ENCODE data around the gene DHX9. TPM values are rescaled to one million over a fixed set of nuclear protein-coding genes. Genes with fewer than 3 reads are reported as not detected.
A peak's percentile ranks its signal among the peaks of the same experiment; 100 is the strongest.

Gene DHX9
- total RNA-seq, 1 donor from 2014 or later: 261 TPM

GRCh38 chr1:182811975-182812722 is 27.0 kb upstream of the DHX9 start:
- H3K4me1 Mint-ChIP-seq (ENCODE audit: unreplicated experiment): peaks cover 5% of the 10 kb centered on the region

GRCh38 chr1:182816863-182817262 is 22.3 kb upstream of the DHX9 start:
- TF ChIP-seq CTCF (conservative IDR thresholded peaks at IDR 0.05): no peak
- no peaks in the 10 kb centered on the region for H3K9me3 Mint-ChIP-seq
- H3K36me3 Mint-ChIP-seq: peaks cover 3% of the 10 kb centered on the region
- no peaks in the 10 kb centered on the region for H3K27me3 Mint-ChIP-seq
- peaks cover 10% of the 10 kb centered on the region for H3K4me1 Mint-ChIP-seq (ENCODE audit: unreplicated experiment)
- no peak overlapping the region for H3K4me3 Mint-ChIP-seq
- peak overlapping the region; percentile 16 for H3K27ac Mint-ChIP-seq
- no peak for DNase-seq (ENCODE audit: extremely low spot score, unreplicated experiment)

More at GRCh38 chr1:182811975-182812722, 27.0 kb upstream of the DHX9 start:
- Mint-ChIP-seq H3K4me3 (no peak overlapping the region), H3K27me3 (no peaks in the 10 kb centered on the region), H3K9me3 (no peaks in the 10 kb centered on the region), H3K36me3 (no peaks in the 10 kb centered on the region), H3K27ac (no peak overlapping the region)
- DNase-seq (ENCODE audit: extremely low spot score, unreplicated experiment): no peak
- TF ChIP-seq CTCF (conservative IDR thresholded peaks at IDR 0.05): no peak

- Mint-ChIP-seq H3K4me3 (no peak overlapping the region), H3K27me3 (no peaks in the 10 kb centered on the region), H3K36me3 (peaks cover 3% of the 10 kb centered on the region), H3K9me3 (no peaks in the 10 kb centered on the region), H3K4me1 (ENCODE audit: unreplicated experiment) (peaks cover 10% of the 10 kb centered on the region), H3K27ac (peak overlapping the region; percentile 35)
- no peak for DNase-seq (ENCODE audit: extremely low spot score, unreplicated experiment)
- no peak for TF ChIP-seq CTCF (conservative IDR thresholded peaks at IDR 0.05)
Observed at GRCh38 chr1:182817802-182818201, 21.3 kb upstream of the DHX9 start.

GRCh38 chr1:182823220-182823619 is 15.9 kb upstream of the DHX9 start:
- TF ChIP-seq CTCF (conservative IDR thresholded peaks at IDR 0.05): no peak
- no peak for DNase-seq (ENCODE audit: extremely low spot score, unreplicated experiment)
- no peaks in the 10 kb centered on the region for H3K9me3 Mint-ChIP-seq

GRCh38 chr1:182826892-182827291 is 12.3 kb upstream of the DHX9 start:
- DNase-seq (ENCODE audit: extremely low spot score, unreplicated experiment): no peak
- H3K27me3 Mint-ChIP-seq: no peaks in the 10 kb centered on the region
- H3K36me3 Mint-ChIP-seq: no peaks in the 10 kb centered on the region
- no peak overlapping the region for H3K27ac Mint-ChIP-seq
- no peaks in the 10 kb centered on the region for H3K9me3 Mint-ChIP-seq
- H3K4me1 Mint-ChIP-seq (ENCODE audit: unreplicated experiment): no peaks in the 10 kb centered on the region
- no peak overlapping the region for H3K4me3 Mint-ChIP-seq
- TF ChIP-seq CTCF (conservative IDR thresholded peaks at IDR 0.05): no peak

More at GRCh38 chr1:182823220-182823619, 15.9 kb upstream of the DHX9 start:
- H3K4me3 Mint-ChIP-seq: no peak overlapping the region
- H3K4me1 Mint-ChIP-seq (ENCODE audit: unreplicated experiment): no peaks in the 10 kb centered on the region
- no peaks in the 10 kb centered on the region for H3K27me3 Mint-ChIP-seq
- no peak overlapping the region for H3K27ac Mint-ChIP-seq
- H3K36me3 Mint-ChIP-seq: no peaks in the 10 kb centered on the region
